H9 (cell line): ENCODE data around the gene RIMOC1. TPM values are rescaled to one million over a fixed set of nuclear protein-coding genes. Genes with fewer than 3 reads are reported as not detected.

Source experiments
- DNase-seq: peaks from one replicate; pipeline ENCODE4 v3.0.0-alpha.2; 2017
- H2AFZ ChIP-seq: one replicate; pipeline ENCODE4 v1.6.1; 2013; ENCODE audit warnings: mild to moderate bottlenecking, low read length, control low read depth, moderate library complexity
- H2AK5ac ChIP-seq: 2 replicates; pipeline ENCODE4 v1.6.1; 2013; ENCODE audit warnings: low read length, control low read depth, mixed read lengths; ENCODE audit not compliant: insufficient read length
- H2BK120ac ChIP-seq: one replicate; pipeline ENCODE4 v1.6.1; 2013; ENCODE audit warnings: low read depth, mild to moderate bottlenecking, low read length, control low read depth, inconsistent platforms; ENCODE audit not compliant: poor library complexity, severe bottlenecking
- H2BK12ac ChIP-seq: 2 replicates; pipeline ENCODE4 v1.6.1; 2013; ENCODE audit warnings: low read length, control low read depth, mixed read lengths, low read depth; ENCODE audit not compliant: insufficient read length
- H2BK15ac ChIP-seq: 2 replicates; pipeline ENCODE4 v1.6.1; 2013; ENCODE audit warnings: low read depth, low read length, control low read depth
- H2BK20ac ChIP-seq: one replicate; pipeline ENCODE4 v1.6.1; 2013; ENCODE audit warnings: low read depth, mild to moderate bottlenecking, low read length, control low read depth, inconsistent platforms; ENCODE audit not compliant: poor library complexity, severe bottlenecking
- H2BK5ac ChIP-seq: 2 replicates; pipeline ENCODE4 v1.6.1; 2013; ENCODE audit warnings: low read length, control low read depth, mixed read lengths; ENCODE audit not compliant: insufficient read length
- H3K14ac ChIP-seq: 2 replicates; pipeline ENCODE4 v1.6.1; 2013; ENCODE audit warnings: low read length, control low read depth; ENCODE audit not compliant: insufficient read depth
- H3K18ac ChIP-seq: 2 replicates; pipeline ENCODE4 v1.6.1; 2013; ENCODE audit warnings: low read depth, mild to moderate bottlenecking, mixed read lengths, low read length, control low read depth; ENCODE audit not compliant: insufficient read length
- H3K23ac ChIP-seq: 2 replicates; pipeline ENCODE4 v1.6.1; 2013; ENCODE audit warnings: low read length, control low read depth, mixed read lengths, low read depth; ENCODE audit not compliant: insufficient read length
- H3K23me2 ChIP-seq: 2 replicates; pipeline ENCODE4 v1.6.1; 2013; ENCODE audit warnings: low read depth, mild to moderate bottlenecking, mixed read lengths, low read length, control low read depth; ENCODE audit not compliant: insufficient read length, poor library complexity, severe bottlenecking
- H3K27ac ChIP-seq: 2 replicates; pipeline ENCODE4 v1.5.1; 2013; ENCODE audit warnings: low read length, control low read depth, mixed read lengths, low read depth; ENCODE audit not compliant: insufficient read length
- H3K27me3 ChIP-seq: 2 replicates; pipeline ENCODE4 v1.6.1; 2013; ENCODE audit warnings: low read length, control low read depth, inconsistent platforms; ENCODE audit not compliant: insufficient read depth
- H3K4ac ChIP-seq: 2 replicates; pipeline ENCODE4 v1.6.1; 2013; ENCODE audit warnings: low read depth, mild to moderate bottlenecking, control low read depth, inconsistent platforms, low read length, moderate library complexity
- H3K4me1 ChIP-seq: 2 replicates; pipeline ENCODE4 v1.6.1; 2013; ENCODE audit warnings: low read length, control low read depth, inconsistent platforms; ENCODE audit not compliant: insufficient read depth
- H3K4me2 ChIP-seq: 2 replicates; pipeline ENCODE4 v1.6.1; 2013; ENCODE audit warnings: low read length, control low read depth, mixed read lengths; ENCODE audit not compliant: insufficient read length, insufficient read depth
- H3K56ac ChIP-seq: 2 replicates; pipeline ENCODE4 v1.6.1; 2013; ENCODE audit warnings: low read depth, mild to moderate bottlenecking, mixed read lengths, low read length, control low read depth; ENCODE audit not compliant: insufficient read length
- H3K79me1 ChIP-seq: 2 replicates; pipeline ENCODE4 v1.6.1; 2013; ENCODE audit warnings: low read depth, mild to moderate bottlenecking, moderate library complexity, low read length, control low read depth, inconsistent platforms; ENCODE audit not compliant: insufficient read depth, poor library complexity, severe bottlenecking
- H3K79me2 ChIP-seq: 2 replicates; pipeline ENCODE4 v1.6.1; 2013; ENCODE audit warnings: low read length, control low read depth, inconsistent platforms; ENCODE audit not compliant: insufficient read depth
- H3K9ac ChIP-seq: 2 replicates; pipeline ENCODE4 v1.6.1; 2013; ENCODE audit warnings: low read length, control low read depth, mixed read lengths; ENCODE audit not compliant: insufficient read length; ENCODE audit errors: extremely low read depth
- H3K9me3 ChIP-seq: one replicate; pipeline ENCODE4 v1.6.1; 2013; ENCODE audit warnings: low read depth, low read length, inconsistent platforms; ENCODE audit not compliant: control insufficient read depth
- H3T11ph ChIP-seq: one replicate; pipeline ENCODE4 v1.6.1; 2013; ENCODE audit warnings: mild to moderate bottlenecking, low read length, control low read depth, inconsistent platforms
- H4K20me1 ChIP-seq: one replicate; pipeline ENCODE4 v1.6.1; 2013; ENCODE audit not compliant: control insufficient read depth, insufficient read length, insufficient read depth
- H4K5ac ChIP-seq: 2 replicates; pipeline ENCODE4 v1.6.1; 2013; ENCODE audit warnings: low read depth, mild to moderate bottlenecking, mixed read lengths, low read length, control low read depth; ENCODE audit not compliant: insufficient read length
- H4K8ac ChIP-seq: replicated peaks from 2 replicates; pipeline ENCODE4 v1.6.1; 2013; ENCODE audit warnings: low read length, control low read depth, mixed read lengths, low read depth; ENCODE audit not compliant: insufficient read length
- H4K91ac ChIP-seq: 2 replicates; pipeline ENCODE4 v1.6.1; 2013; ENCODE audit warnings: low read depth, mild to moderate bottlenecking, moderate library complexity, mixed read lengths, low read length, control low read depth; ENCODE audit not compliant: insufficient read length
- H3K27ac Mint-ChIP-seq, 3 experiments: 2 replicates in 2 of 3; 3 replicates in 1 of 3; pipeline ENCODE4 v1.8.0; 2020 to 2021; ENCODE audit warnings: mixed read lengths in 3 of 3, mild to moderate bottlenecking in 1 of 3, moderate library complexity in 1 of 3
- H3K27me3 Mint-ChIP-seq: 2 replicates; pipeline ENCODE4 v1.8.0; 2021; ENCODE audit warnings: low read depth, mild to moderate bottlenecking, moderate library complexity, mixed read lengths
- H3K36me3 Mint-ChIP-seq, 3 experiments: 2 replicates in 2 of 3; 3 replicates in 1 of 3; pipeline ENCODE4 v1.8.0; 2020 to 2021; ENCODE audit warnings: low read depth in 3 of 3, mixed read lengths in 3 of 3; ENCODE audit not compliant: insufficient read depth in 1 of 3
- H3K4me1 Mint-ChIP-seq, 2 experiments: 2 replicates each; pipeline ENCODE4 v1.8.0; 2020; ENCODE audit warnings: mixed read lengths in 2 of 2
- H3K4me3 Mint-ChIP-seq, 2 experiments: 2 replicates in 1 of 2; 3 replicates in 1 of 2; pipeline ENCODE4 v1.8.0; 2020 to 2021; ENCODE audit warnings: mild to moderate bottlenecking in 2 of 2, mixed read lengths in 2 of 2, moderate library complexity in 1 of 2
- H3K9me3 Mint-ChIP-seq, 2 experiments: 2 replicates in 1 of 2; 3 replicates in 1 of 2; pipeline ENCODE4 v1.8.0; 2020; ENCODE audit warnings: mild to moderate bottlenecking in 2 of 2, mixed read lengths in 2 of 2, moderate library complexity in 1 of 2
- WGBS: extraction: QIAGEN DNeasy Blood & Tissue Kit; methylation state at CpG from one replicate; pipeline ENCODE4 v1.1.7; 2013; ENCODE audit warnings: missing lambda C conversion rate, low lambda C conversion rate, mixed read lengths; ENCODE audit not compliant: insufficient read length; ENCODE audit errors: extremely low coverage; 5-methylcytosine and 5-hydroxymethylcytosine counted together
- long read RNA-seq: library from polyadenylated mRNA; unstranded; transcript quantifications from one replicate; pipeline ENCODE4 v2.0.0, GENCODE V29; 2020
- total RNA-seq: library from RNA; stranded (reverse); gene quantifications from 2 replicates; pipeline ENCODE4 v1.2.1, GENCODE V29; 2021
- TF ChIP-seq, protein P1 (sequence below): fragments of 200-600 bp; sonication (generic); conservative IDR thresholded peaks from 3 replicates; pipeline ENCODE4 v1.8.0; 2021; ENCODE audit warnings: antibody characterized with exemption, mild to moderate bottlenecking

RIMOC1 gene, protein sequence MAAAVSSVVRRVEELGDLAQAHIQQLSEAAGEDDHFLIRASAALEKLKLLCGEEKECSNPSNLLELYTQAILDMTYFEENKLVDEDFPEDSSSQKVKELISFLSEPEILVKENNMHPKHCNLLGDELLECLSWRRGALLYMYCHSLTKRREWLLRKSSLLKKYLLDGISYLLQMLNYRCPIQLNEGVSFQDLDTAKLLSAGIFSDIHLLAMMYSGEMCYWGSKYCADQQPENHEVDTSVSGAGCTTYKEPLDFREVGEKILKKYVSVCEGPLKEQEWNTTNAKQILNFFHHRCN
- 42.7 and 43.3 TPM in 2 replicates for total RNA-seq
- long read RNA-seq, full-length matches to known transcripts: 18 of 23 reads
- long read RNA-seq, partial matches to known transcripts: 1 of 23 reads
- long read RNA-seq, other reads (novel, unspliced or antisense): 4 of 23 reads

DNA sequence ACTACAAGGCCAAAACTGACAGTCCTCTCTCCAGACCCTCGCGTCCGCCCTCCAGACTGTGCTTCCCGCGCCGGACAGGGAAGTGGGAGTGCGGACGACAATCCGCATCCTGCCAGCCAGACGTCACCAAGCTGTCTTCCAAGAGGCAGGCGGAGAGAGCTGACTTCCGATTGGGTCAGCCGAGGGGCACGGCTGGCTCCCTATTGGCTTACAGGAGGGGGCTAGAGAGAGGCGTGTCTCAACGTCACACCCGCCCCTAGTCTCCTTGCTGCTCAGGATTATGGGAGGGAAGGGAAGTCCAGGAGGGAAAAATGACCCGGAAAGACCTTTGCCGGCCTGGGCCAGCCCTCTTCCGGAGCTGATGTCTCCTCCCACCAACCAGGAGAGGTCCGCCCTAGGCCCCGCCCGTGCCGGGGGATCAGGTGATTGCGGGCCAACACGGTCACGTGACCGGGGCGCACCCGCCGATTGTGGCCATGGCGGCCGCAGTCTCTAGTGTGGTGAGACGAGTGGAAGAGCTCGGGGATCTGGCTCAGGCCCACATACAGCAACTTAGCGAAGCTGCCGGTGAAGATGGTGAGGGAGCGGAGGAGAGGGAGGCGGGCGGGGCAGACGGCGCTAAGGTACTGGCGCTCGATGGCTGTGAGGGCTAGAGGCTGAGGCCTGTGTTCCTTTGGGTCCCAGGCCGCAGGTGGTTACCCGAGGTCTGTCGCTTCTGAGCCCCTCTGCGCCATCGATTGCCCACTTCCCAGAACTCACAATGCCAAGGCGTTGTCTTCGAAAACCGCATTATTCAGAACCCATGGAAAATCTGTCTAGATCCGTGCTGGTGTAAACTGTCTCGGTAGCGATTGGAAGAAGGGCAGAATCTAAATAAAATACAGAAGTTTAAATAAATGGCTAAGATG, at the start of gene RIMOC1:
RIMOC1 (plus strand) TSS at position 453 of the 908 bp plus-strand sequence; CDS start at position 477, 24 bp downstream.
- Histone ChIP-seq H3K56ac (no peak within 1 kb of the TSS), H3K23ac (no peak within 1 kb of the TSS), H3K4ac (no peak within 1 kb of the TSS), H2BK15ac (no peak within 1 kb of the TSS), H2BK12ac (no peak within 1 kb of the TSS), H3K9me3 (no peaks in the 10 kb centered on the region), H3K4me2 (peak within 1 kb of the TSS; percentile 74), H3K79me2 (peaks cover 8% of the 10 kb centered on the region; the same call in 1 of the 2 replicates), H3K79me1 (peaks cover 7% of the 10 kb centered on the region), H3K9ac (peak within 1 kb of the TSS; percentile 86), H3K27ac (no peak within 1 kb of the TSS), H3K14ac (peak within 1 kb of the TSS; percentile 93), H4K20me1 (no peaks in the 10 kb centered on the region), H4K5ac (peak within 1 kb of the TSS; percentile 25), H2BK5ac (no peak within 1 kb of the TSS), H4K91ac (no peak within 1 kb of the TSS), H2AFZ (no peak within 1 kb of the TSS), H3K27me3 (no peaks in the 10 kb centered on the region), H2AK5ac (no peak within 1 kb of the TSS), H3K4me1 (no peaks in the 10 kb centered on the region), H3T11ph (no peak within 1 kb of the TSS), H2BK120ac (no peak within 1 kb of the TSS), H3K23me2 (peaks cover 8% of the 10 kb centered on the region), H2BK20ac (no peak within 1 kb of the TSS), H3K18ac (peak within 1 kb of the TSS; percentile 80), H4K8ac (no peak within 1 kb of the TSS)
- Mint-ChIP-seq H3K4me3 (peak within 1 kb of the TSS; percentile 92 to 99), H3K27ac (peak within 1 kb of the TSS; percentile 96 to 100 (median 99)), H3K9me3 (peaks cover 2 to 3% of the 10 kb centered on the region in 2 experiments; a peak in 2 of 5 replicates), H3K27me3 (peaks cover 7% of the 10 kb centered on the region), H3K4me1 (peaks cover 10 to 11% of the 10 kb centered on the region in 2 experiments), H3K36me3 (peaks cover 1 to 18% (median 11%) of the 10 kb centered on the region in 3 experiments; a peak in 6 of 7 replicates)
- no CpG with 5 or more reads among the region's 55 CpGs for WGBS
- TF ChIP-seq, protein P1, sequence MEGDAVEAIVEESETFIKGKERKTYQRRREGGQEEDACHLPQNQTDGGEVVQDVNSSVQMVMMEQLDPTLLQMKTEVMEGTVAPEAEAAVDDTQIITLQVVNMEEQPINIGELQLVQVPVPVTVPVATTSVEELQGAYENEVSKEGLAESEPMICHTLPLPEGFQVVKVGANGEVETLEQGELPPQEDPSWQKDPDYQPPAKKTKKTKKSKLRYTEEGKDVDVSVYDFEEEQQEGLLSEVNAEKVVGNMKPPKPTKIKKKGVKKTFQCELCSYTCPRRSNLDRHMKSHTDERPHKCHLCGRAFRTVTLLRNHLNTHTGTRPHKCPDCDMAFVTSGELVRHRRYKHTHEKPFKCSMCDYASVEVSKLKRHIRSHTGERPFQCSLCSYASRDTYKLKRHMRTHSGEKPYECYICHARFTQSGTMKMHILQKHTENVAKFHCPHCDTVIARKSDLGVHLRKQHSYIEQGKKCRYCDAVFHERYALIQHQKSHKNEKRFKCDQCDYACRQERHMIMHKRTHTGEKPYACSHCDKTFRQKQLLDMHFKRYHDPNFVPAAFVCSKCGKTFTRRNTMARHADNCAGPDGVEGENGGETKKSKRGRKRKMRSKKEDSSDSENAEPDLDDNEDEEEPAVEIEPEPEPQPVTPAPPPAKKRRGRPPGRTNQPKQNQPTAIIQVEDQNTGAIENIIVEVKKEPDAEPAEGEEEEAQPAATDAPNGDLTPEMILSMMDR: no peak
- peak; percentile 99 for DNase-seq
